GM19395 (cell line): Measurements from ENCODE around the gene TCF7L2.

Experiments used
- ATAC-seq: cut with Tn5 transposase; IDR thresholded peaks from one replicate; pipeline ENCODE4 v1.9.1; 2021; ENCODE audit warnings: mild to moderate bottlenecking, moderate library complexity; ENCODE audit not compliant: unreplicated experiment

Gene TCF7L2

DNA sequence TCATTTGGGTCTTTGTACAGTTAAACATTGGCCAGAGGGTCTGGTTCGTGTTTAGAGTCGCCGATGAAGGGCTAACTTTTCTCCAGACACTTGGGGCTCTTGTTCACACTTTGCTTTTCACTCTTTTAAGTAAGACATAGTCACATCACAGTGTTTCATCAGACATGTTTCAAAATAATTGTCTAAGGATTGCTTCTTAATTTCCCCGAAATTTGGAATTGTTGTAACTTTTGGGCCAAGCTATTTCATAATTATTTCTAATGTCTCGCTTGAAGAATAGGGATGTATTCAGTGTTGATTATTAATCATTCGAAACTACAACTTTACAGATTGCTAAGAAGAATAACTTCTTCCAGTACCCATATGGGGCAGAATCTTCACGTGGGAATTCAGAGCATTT lies 92.8 kb downstream of the TCF7L2 start:
- ATAC-seq, result no peak

DNA sequence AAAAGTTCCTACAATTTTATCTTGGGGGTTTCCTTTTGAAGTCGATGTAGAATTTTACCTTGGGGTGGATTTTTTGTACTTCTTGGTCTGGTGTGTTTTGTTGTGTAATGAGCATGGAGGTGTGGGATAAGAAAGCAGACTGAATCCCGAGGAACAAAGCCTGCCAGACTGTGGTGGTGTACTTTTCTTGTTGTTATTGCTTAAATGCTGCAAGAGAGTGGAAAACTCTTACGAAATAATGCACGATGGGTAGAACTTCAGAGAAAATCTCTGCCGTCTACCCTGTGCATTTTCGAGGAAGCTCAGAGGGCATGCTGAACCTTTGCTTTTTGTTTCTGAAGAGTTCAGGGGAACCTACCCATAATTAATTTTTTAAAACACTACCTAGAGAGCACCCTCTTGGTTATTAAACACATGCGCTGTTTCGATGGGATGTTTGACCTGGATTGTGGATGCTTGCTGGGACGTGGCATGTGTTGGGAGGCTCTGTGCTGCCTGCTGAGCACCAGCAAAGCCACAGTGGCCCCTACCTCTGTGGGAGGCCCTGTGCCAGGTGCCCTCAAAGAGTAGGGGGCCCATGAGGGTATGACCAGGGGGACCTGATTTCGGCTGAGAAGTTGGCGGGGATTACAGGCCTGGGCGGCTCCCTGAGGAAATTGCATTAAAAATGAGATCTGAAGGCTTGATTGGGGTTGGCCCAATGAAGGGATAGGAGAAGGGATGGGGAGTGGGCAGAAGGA lies 94.1 kb downstream of the TCF7L2 start:
- no peak for ATAC-seq

- no peak for ATAC-seq
Measured at GRCh38 chr10:113045147-113046055, 95.4 kb downstream of the TCF7L2 start.

DNA sequence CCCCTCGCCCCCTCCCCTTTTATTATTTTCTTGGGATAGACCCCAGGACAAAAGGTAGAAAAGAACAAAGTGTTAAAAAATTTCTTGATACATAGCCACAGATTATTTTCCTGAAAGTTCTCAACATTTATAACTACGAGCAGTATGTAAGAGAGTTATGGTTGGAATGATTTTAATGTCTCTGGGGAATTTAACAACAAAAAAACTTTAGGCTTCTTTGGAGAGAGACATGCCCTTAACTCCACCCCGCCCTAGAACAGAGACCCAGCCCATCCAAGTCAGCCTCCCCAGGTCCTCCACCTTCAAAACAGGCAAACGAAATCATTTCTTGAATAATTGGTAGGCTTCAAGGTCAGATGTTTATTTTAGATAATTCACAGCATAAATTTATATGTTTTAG lies 97.1 kb downstream of the TCF7L2 start:
- no peak for ATAC-seq

DNA sequence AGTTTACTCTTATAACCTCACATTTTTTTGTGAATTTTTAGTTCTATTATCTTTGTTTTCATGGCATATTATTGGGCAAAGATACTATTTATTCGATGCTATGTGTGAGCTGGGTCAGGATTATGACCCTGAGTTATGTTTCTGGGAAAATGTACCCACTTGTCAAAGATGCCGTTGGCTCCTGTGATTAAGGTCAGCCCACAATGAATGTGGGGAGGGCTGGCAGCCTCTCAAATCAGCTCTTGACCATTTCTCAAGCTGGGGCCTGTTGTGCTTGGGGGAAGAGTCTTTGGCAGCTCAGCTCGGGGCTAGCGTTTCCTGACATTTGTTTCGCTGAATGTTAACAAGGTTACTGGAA lies 97.5 kb downstream of the TCF7L2 start:
- no peak for ATAC-seq

DNA sequence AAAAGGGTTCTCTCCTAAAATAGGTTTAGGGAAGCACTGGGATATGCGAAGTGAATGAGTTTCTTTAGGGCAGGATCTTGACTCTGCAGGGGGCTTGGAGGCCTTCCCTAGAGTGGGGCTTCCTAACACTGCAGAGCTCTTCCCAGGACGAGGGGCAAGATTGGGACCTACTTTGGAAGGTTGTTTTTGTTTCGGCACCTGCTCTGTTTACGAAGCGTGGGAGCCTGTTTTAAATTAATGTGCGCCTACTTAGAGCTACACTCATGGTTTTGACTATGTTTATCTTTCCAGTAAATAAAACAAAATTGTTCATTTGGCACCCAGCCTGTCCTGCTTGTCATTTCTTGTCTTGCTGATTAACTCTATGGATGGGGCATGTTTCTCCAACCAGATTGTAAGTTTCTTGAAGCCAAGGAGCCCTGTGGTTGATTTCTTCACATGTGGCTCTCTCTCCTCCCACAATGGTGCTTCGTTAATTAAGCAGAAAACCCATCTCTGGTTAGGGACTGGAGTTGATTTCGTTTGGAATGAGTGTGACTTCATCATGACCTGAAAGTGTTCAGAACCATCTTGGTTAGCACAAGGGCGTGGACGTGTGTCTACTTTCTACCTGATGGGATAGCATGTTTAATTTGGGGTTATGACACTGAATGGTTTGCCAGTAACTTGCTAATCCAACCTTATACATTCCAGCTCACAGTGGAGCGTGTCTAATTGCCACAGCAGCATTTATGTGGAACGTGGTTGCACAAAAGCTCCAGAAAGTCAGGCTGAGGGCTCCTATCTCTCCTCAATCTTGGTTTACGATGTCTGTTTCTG lies 98.1 kb downstream of the TCF7L2 start:
- ATAC-seq, result no peak

DNA sequence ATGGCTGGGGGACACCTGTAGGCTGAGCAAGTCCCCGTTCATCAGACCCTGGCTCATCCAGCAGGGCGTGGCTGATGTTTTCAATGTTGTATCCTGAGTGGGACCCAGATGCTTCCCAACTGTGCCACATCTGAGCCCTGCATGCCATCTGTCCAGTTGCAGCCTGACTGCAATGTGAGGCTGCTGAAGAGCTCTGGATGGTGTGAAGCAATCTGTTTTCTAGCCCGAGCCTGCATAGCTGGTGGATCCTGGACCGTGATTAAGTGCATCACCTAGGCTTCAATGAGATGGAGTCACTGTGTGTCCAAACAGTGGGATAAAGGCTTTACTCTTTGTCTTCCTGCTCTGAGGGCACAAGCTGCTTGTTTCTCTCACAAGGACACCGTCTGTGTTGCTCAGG lies 99.8 kb downstream of the TCF7L2 start:
- ATAC-seq, result no peak

GRCh38 chr10:113052076-113052830 lies 102.2 kb downstream of the TCF7L2 start:
- no peak for ATAC-seq

- no peak for ATAC-seq
Measured at GRCh38 chr10:113053091-113053490, 103.0 kb downstream of the TCF7L2 start.

- ATAC-seq, result no peak
Measured at GRCh38 chr10:113053881-113054280, 103.8 kb downstream of the TCF7L2 start.

DNA sequence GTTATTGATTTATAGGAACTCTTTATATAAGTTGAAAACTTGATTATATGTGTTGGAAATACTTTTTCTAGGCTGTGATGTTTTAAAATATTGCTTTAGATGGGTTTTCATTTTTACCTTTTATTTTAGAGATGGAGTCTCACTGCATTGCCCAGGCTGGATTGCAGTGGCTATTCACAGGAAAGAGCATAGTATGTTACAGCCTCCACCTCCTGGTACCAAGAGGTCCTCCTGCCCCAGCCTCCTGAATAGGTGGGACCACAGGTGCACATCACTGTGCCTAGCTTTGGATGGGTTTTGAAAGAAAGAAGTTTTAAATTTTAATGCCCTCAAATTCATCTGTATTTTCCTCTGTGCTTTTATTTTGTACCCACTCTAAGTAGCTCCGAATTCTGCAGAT lies 105.4 kb downstream of the TCF7L2 start:
- no peak for ATAC-seq

DNA sequence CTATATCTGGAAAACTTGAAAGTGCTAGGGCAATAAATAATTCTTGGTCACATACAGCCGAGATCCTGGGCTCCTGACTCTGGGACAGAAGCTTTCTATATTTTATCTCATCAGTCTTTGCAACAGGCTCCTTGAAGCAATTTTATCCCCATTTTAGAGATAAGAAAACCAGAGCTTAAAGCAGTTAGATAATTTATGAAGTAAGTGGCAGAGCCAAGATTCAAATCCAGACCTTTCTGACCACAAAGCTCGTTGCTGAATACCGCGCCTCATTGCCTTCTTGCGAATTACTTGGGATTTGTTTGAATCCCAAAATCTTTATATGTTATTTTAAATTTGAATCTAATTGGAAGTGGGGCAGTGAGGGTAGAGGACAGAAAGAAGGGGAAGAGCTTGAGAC lies 106.0 kb downstream of the TCF7L2 start:
- no peak for ATAC-seq

- ATAC-seq, result no peak
Measured at GRCh38 chr10:113056441-113057021, 106.5 kb downstream of the TCF7L2 start.

DNA sequence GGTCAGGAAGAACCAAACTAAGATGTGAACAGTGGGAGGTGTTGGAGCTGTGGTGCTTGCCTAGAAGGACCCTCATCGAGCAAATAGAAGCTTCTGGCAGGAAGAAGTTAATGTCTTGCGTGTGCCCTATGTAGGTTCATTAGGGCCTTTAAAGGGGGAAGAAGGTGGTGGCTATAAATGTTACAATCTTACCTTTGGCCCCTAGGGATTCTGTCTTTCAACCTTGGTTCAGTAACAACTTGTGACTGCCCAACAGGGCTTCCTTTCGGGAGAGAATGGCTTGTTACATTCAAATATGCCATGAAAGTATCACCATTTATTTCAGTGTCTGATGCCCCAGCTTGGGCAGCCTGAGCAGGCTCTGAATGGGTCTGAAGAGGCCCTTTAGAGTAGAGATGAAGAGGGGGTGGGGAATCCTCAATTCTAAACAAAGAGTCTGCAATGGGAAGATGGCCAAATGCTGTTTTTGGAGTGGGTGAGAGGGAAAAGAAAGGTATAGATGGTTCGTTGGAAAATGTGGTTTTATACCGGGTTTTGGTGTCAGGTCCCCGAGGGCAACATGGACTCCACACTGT lies 108.0 kb downstream of the TCF7L2 start:
- no peak for ATAC-seq

DNA sequence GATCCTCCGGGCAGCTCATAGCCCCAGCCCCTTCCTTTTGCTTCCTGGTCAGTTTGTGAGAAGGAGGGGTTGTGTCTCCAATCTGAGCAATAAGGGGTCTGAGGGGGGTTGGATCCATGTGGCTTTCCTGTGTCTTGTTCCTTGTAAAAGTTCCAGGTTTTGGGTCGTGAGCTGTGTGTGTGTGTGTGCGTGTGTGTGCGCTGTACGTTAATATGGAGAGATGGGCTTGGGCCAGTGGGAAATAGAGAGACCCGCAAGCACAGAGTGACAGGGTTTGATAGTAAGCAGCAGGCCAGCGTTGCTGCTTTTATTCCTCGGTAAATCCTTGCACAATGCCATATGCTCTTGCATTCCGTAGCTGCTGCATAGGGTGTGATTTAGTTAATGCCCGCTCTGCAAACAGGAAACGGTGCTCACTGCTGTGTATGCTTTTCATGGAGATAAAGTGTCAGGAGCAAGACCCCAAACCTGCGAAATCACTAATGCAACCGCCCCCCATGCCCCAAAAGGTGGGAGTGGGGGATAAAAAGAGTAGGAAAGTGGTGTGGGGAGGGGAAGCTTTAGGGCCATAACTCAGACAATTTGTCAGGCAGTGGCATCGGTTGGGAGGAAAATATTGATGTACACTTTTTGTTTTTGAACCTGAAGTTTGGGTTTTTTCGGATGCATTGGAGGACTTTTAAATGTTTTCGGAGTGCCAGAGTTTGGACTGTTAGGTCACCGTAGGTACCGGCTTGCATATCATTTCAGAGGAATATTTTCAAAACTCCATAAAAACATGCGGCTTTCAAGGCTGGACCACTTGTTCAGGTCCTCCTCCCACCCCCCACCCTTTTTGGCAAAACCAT lies 108.7 kb downstream of the TCF7L2 start:
- no peak for ATAC-seq

DNA sequence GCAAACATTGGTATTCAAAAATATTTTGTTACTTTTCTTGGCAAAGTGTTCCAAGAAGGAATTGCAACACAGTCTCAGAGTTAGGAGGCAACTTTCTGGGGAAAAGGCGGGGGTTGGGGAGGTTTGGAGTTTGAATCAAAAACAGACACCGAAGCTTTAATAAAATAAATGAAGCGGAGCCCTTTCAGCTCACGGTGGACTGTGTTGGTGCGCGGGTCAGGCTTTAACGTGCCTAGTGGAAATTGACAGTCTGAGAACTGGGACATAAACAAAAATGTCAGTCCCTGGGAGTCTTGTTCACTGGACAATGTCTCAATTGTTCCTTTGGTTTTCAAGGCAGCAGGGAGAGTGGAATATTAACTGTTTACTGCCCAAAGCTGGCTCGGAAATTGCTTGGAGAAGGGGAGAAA lies 109.3 kb downstream of the TCF7L2 start:
- no peak for ATAC-seq

DNA sequence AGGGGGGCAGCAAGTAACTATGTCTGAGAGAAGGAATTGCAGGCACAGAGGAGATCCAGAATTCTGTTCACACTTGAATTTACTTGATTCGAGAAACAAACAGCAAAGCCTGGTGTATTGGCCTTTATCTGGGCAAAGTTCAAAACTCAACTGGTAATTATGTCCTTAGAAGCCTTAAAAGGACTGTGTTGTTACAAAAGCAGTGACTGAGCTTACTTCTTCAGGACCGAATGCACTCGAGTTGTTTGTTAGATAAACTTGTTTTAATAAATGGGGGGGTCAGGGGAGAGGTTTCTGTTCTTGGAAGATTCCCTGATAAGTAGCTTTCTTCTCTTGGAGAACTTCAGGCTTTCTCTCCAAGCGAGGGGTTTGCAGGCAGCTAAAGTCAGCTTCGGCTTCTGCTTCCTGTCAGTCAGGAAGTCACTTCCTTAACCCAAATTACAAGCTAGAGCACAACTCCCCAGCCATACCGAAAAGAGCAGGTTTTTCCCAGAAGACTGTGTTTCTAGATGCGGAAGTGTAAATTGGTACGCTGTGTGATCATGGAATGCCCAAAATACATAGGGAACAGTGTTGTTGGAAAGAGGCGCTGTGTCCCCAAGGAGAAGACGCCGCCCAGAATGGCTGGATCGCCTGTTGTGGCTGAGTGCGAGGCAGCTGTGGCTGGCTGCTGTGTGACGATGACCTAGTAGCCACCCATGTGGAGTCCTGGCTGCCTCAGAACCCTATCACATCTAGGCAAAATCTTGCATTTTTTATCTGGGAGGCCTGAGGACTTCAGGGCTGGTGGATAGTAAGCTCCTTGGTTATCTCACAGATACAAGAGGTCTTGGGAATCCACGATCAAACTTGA lies 110.4 kb downstream of the TCF7L2 start:
- ATAC-seq, result no peak

DNA sequence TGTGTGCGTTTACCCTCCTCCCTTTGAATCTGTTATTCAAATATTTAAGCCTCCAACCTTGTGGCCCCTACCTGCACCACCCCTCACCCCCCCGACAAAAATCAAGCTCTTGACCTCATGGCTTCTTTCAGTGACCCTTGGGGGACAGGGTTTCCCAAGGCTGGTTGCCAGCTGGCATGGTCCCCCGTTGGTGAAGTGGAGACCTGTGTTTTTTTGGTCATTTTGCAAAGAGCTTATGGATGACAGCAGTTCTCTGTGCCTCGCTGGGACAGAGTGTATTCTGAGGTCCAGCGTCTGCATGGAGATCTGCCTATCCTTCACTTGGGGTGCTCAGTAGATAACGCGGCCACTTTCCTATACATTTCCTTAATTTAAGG lies 111.0 kb downstream of the TCF7L2 start:
- ATAC-seq, result no peak
